Measurements from ENCODE around the gene PGAP6. TPM values are rescaled to one million over a fixed set of nuclear protein-coding genes. Genes with fewer than 3 reads are reported as not detected.
"Not testable (repeated sequence)": the region's sequence is repeated elsewhere in the genome, so short reads cannot be mapped to it uniquely, and the experiment has no call there.

Gene PGAP6
- total RNA-seq, result 32.4 and 34.8 TPM in 2 replicates

GRCh38 chr16:381789-382717 lies at the start of gene PGAP6:
PGAP6 (minus strand) TSS chr16:381978; CDS start chr16:381821, 157 bp downstream.
- intact Hi-C loops (cut with micrococcal nuclease), result loop anchor here (1.0 to 5.0 kb wide), 3 partner anchors 19 to 205 kb away; partner anchors contain the start of genes DECR2 and RAB11FIP3

- intact Hi-C loops (cut with micrococcal nuclease), result no loop called here
Measured at GRCh38 chr16:430904-431303, 49.1 kb upstream of the PGAP6 start.

- intact Hi-C loops (cut with micrococcal nuclease), result no loop called here
Measured at GRCh38 chr16:427250-427649, 45.5 kb upstream of the PGAP6 start.

GRCh38 chr16:426906-427249 lies 45.1 kb upstream of the PGAP6 start:
- intact Hi-C loops (cut with micrococcal nuclease), result no loop called here

- intact Hi-C loops (cut with micrococcal nuclease), result no loop called here
Measured at GRCh38 chr16:426115-426905, 44.5 kb upstream of the PGAP6 start.

- intact Hi-C loops (cut with micrococcal nuclease), result loop anchor here (1.0 to 2.0 kb wide), 2 partner anchors 24 to 43 kb away; partner anchors contain the start of gene DECR2
Measured at GRCh38 chr16:425740-426114, 43.9 kb upstream of the PGAP6 start.

- intact Hi-C loops (cut with micrococcal nuclease), result loop anchor here (1.0 to 2.0 kb wide), 2 partner anchors 24 to 42 kb away; partner anchors contain the start of gene DECR2
Measured at GRCh38 chr16:425082-425718, 43.4 kb upstream of the PGAP6 start, which contains the start of gene RAB11FIP3. RAB11FIP3 (plus strand) TSS chr16:425649; CDS start chr16:426007, 358 bp downstream.

- intact Hi-C loops (cut with micrococcal nuclease), result loop anchor here (1.0 to 2.0 kb wide), 2 partner anchors 23 to 42 kb away; partner anchors contain the start of gene DECR2
Measured at GRCh38 chr16:424623-425081, 42.9 kb upstream of the PGAP6 start.

GRCh38 chr16:424033-424622 lies 42.4 kb upstream of the PGAP6 start:
- intact Hi-C loops (cut with micrococcal nuclease), result loop anchor here (2.0 kb wide), 1 partner anchor 41 kb away; no protein-coding TSS in a partner anchor

- intact Hi-C loops (cut with micrococcal nuclease), result not testable (repeated sequence)
Measured at GRCh38 chr16:422179-422578, 40.4 kb upstream of the PGAP6 start.

GRCh38 chr16:415170-415498 lies 33.4 kb upstream of the PGAP6 start:
- intact Hi-C loops (cut with micrococcal nuclease), result not testable (repeated sequence)

- intact Hi-C loops (cut with micrococcal nuclease), result no loop called here
Measured at GRCh38 chr16:414395-415169, 32.8 kb upstream of the PGAP6 start.

GRCh38 chr16:411576-412265 lies 29.9 kb upstream of the PGAP6 start:
- intact Hi-C loops (cut with micrococcal nuclease), result no loop called here

GRCh38 chr16:410516-411178 lies 28.9 kb upstream of the PGAP6 start:
- intact Hi-C loops (cut with micrococcal nuclease), result no loop called here

GRCh38 chr16:407253-407652 lies 25.5 kb upstream of the PGAP6 start:
- intact Hi-C loops (cut with micrococcal nuclease), result no loop called here

- intact Hi-C loops (cut with micrococcal nuclease), result no loop called here
Measured at GRCh38 chr16:405548-406506, 24.0 kb upstream of the PGAP6 start.

GRCh38 chr16:404971-405486 lies 23.3 kb upstream of the PGAP6 start:
- intact Hi-C loops (cut with micrococcal nuclease), result no loop called here

Data from T-helper 2 cell treated with Interferon-gamma antibody and Interleukin-4, amounts not matched to agents 100 ng/mL and 5 ng/mL, for 36 hours (primary cell).